Tibial artery (tissue), 4 donors: ENCODE results near the gene SLC28A2.
A peak's percentile ranks its signal among the peaks of the same experiment; 100 is the strongest.

ENCODE experiments used
- DNase-seq, 2 donors: peaks; one replicate each; pipeline ENCODE4 v3.0.0-alpha.2; 2019
- H3K27ac ChIP-seq, 2 donors: fragments of 200-600 bp; sonication (generic) in 1 of 2; 1 replicate in 1 of 2; 2 replicates in 1 of 2; pipeline ENCODE4 v1.5.1; 2018 to 2019; ENCODE audit warnings: mild to moderate bottlenecking in 1 of 2
- H3K27me3 ChIP-seq, 2 donors: fragments of 200-600 bp; sonication (generic) in 1 of 2; one replicate each; pipeline versions ENCODE4 v1.5.1 to v1.6.0; 2016 to 2019
- H3K36me3 ChIP-seq, 3 donors: fragments of 200-600 bp; sonication (generic) in 2 of 3; one replicate each; pipeline ENCODE4 v1.5.1; 2016 to 2019; ENCODE audit warnings: mild to moderate bottlenecking in 2 of 3
- H3K4me1 ChIP-seq, 4 donors: fragments of 200-600 bp; sonication (generic) in 2 of 4; 1 replicate in 3 of 4; 2 replicates in 1 of 4; pipeline ENCODE4 v1.5.1; 2016 to 2019
- H3K4me3 ChIP-seq, 2 donors: fragments of 200-600 bp; sonication (generic) in 1 of 2; 1 replicate in 1 of 2; 2 replicates in 1 of 2; pipeline ENCODE4 v1.5.1; 2018 to 2019; ENCODE audit warnings: mild to moderate bottlenecking in 2 of 2
- H3K9me3 ChIP-seq, 3 donors: fragments of 200-600 bp; sonication (generic) in 1 of 3; one replicate each; pipeline ENCODE4 v1.5.1; 2016 to 2019
- CTCF ChIP-seq, 2 experiments: fragments of 200-600 bp in 1 of 2; fragments of 450-650 bp in 1 of 2; IDR thresholded peaks; one replicate each; pipeline ENCODE4 v1.5.1; 2017 to 2019; ENCODE audit warnings: antibody characterized with exemption in 2 of 2, mild to moderate bottlenecking in 1 of 2, moderate library complexity in 1 of 2
- intact Hi-C: fragments of 100-400 bp; cut with DNase I; formaldehyde crosslinking; loops from one replicate; pipeline ENCODE4 v1.15.0; 2023; ENCODE audit warnings: low total_unique reads

Gene SLC28A2

GRCh38 chr15:45251888-45252287, at the start of gene SLC28A2:
Gene SLC28A2, plus strand, starts transcription at chr15:45252234. Its CDS starts 982 bp downstream, at chr15:45253216.
- H3K4me3 ChIP-seq = no peak within 1 kb of the TSS

GRCh38 chr15:45203182-45203581, 48.9 kb upstream of the SLC28A2 start:
- intact Hi-C loops = loop anchor here (5.0 to 10.0 kb wide), 2 partner anchors 36 to 202 kb away; a partner anchor contains a TSS
- no peak overlapping the region for H3K4me3 ChIP-seq
- TF ChIP-seq CTCF (IDR thresholded peaks at IDR 0.05) = no peak
- peaks cover 0 to 2% of the 10 kb centered on the region in 2 donors for H3K27me3 ChIP-seq
- no peak overlapping the region for H3K27ac ChIP-seq
- no peaks in the 10 kb centered on the region for H3K9me3 ChIP-seq
- DNase-seq = no peak
- H3K36me3 ChIP-seq = no peaks in the 10 kb centered on the region
- H3K4me1 ChIP-seq = peaks cover 0 to 4% (median 0%) of the 10 kb centered on the region in 4 donors

More at GRCh38 chr15:45251888-45252287, at the start of gene SLC28A2:
- Histone ChIP-seq H3K27me3 (no peaks in the 10 kb centered on the region), H3K36me3 (no peaks in the 10 kb centered on the region), H3K9me3 (no peaks in the 10 kb centered on the region), H3K4me1 (no peaks in the 10 kb centered on the region), H3K27ac (no peak within 1 kb of the TSS)
- DNase-seq = no peak
- intact Hi-C loops = no loop called here
- no peak for TF ChIP-seq CTCF (IDR thresholded peaks at IDR 0.05)

DNA sequence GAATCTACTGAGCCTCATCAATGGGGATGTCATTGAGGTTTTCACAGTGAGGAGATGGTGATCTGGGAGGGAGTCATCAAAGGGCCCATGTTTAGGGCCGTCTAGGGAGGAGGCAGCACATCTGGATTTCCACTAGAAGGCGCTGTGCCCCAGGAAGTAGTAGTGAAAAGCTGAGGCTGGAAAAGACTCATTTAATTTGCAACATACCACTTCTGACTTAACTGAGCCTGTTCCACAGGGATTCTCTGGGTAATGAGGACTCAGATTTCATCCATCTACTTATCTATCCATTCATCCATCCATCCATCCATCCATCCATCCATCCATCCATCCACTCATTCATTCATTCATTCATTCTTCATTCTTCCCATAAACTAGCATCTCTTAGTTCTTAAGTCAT, 46.8 kb upstream of the SLC28A2 start:
- H3K36me3 ChIP-seq = no peaks in the 10 kb centered on the region
- intact Hi-C loops = loop anchor here (10.0 kb wide), 1 partner anchor 200 kb away; a partner anchor contains a TSS
- peak in 1 of 2 donors; percentile 38 for DNase-seq
- H3K4me3 ChIP-seq = no peak overlapping the region
- peaks cover 0 to 7% of the 10 kb centered on the region in 2 donors for H3K27me3 ChIP-seq
- peak; percentile 44 to 67 for TF ChIP-seq CTCF (IDR thresholded peaks at IDR 0.05)
- H3K4me1 ChIP-seq = no peaks in the 10 kb centered on the region
- no peaks in the 10 kb centered on the region for H3K9me3 ChIP-seq
- H3K27ac ChIP-seq = no peak overlapping the region

- no peak for TF ChIP-seq CTCF (IDR thresholded peaks at IDR 0.05)
- H3K27ac ChIP-seq = no peak overlapping the region
- H3K27me3 ChIP-seq = peaks cover 0 to 10% of the 10 kb centered on the region in 2 donors
- no peaks in the 10 kb centered on the region for H3K36me3 ChIP-seq
- DNase-seq = no peak
- no peaks in the 10 kb centered on the region for H3K4me1 ChIP-seq
- H3K9me3 ChIP-seq = no peaks in the 10 kb centered on the region
- no peak overlapping the region for H3K4me3 ChIP-seq
- intact Hi-C loops = no loop called here
Observed at GRCh38 chr15:45212493-45212892, 39.5 kb upstream of the SLC28A2 start.

GRCh38 chr15:45221053-45221599, 30.9 kb upstream of the SLC28A2 start:
- no peaks in the 10 kb centered on the region for H3K9me3 ChIP-seq
- H3K27ac ChIP-seq = no peak overlapping the region
- H3K27me3 ChIP-seq = peaks cover 0 to 15% of the 10 kb centered on the region in 2 donors
- no peak overlapping the region for H3K4me3 ChIP-seq
- H3K36me3 ChIP-seq = no peaks in the 10 kb centered on the region
- no peak for DNase-seq
- TF ChIP-seq CTCF (IDR thresholded peaks at IDR 0.05) = no peak
- no peaks in the 10 kb centered on the region for H3K4me1 ChIP-seq
- intact Hi-C loops = no loop called here
